Measurements from ENCODE around the gene EDIL3.

DNA sequence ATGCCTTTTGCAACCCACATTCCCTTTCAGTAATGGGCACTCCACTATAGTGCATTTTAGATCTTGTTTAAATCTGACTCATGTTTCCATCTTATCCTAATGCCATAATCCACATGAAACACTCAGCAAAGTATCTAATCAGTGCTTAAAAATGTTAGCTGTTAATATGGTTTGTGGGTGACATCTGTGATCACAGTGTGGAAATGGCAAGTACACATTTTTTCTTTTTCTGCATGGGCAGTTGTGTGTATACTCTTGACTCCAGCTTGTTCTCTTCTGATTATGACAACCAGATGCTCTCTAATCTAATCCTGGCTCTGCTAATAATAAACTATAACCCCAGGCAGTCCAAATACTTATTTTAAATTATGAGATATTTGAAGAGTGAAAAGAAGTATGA, 103.3 kb downstream of the EDIL3 start:
- TF ChIP-seq, protein P1, sequence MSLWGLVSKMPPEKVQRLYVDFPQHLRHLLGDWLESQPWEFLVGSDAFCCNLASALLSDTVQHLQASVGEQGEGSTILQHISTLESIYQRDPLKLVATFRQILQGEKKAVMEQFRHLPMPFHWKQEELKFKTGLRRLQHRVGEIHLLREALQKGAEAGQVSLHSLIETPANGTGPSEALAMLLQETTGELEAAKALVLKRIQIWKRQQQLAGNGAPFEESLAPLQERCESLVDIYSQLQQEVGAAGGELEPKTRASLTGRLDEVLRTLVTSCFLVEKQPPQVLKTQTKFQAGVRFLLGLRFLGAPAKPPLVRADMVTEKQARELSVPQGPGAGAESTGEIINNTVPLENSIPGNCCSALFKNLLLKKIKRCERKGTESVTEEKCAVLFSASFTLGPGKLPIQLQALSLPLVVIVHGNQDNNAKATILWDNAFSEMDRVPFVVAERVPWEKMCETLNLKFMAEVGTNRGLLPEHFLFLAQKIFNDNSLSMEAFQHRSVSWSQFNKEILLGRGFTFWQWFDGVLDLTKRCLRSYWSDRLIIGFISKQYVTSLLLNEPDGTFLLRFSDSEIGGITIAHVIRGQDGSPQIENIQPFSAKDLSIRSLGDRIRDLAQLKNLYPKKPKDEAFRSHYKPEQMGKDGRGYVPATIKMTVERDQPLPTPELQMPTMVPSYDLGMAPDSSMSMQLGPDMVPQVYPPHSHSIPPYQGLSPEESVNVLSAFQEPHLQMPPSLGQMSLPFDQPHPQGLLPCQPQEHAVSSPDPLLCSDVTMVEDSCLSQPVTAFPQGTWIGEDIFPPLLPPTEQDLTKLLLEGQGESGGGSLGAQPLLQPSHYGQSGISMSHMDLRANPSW (CRISPR knock-in tag; IDR thresholded peaks at IDR 0.05), result no peak
- no peak for TF ChIP-seq NR3C1 (CRISPR knock-in tag; IDR thresholded peaks at IDR 0.05)
- no peak for TF ChIP-seq MECOM (CRISPR knock-in tag; IDR thresholded peaks at IDR 0.05)
- no peak for TF ChIP-seq EZH2 (IDR thresholded peaks at IDR 0.05; ENCODE audit: borderline replicate concordance, low read depth, low read length)
- TF ChIP-seq GMEB1 (CRISPR knock-in tag; IDR thresholded peaks at IDR 0.05), result no peak
- TF ChIP-seq ZNF512 (tag; IDR thresholded peaks at IDR 0.05), result no peak
- no peak for TF ChIP-seq GABPB1 (CRISPR knock-in tag; IDR thresholded peaks at IDR 0.05)
- TF ChIP-seq NFIC (IDR thresholded peaks at IDR 0.05), result no peak
- no peak for TF ChIP-seq ATF1 (CRISPR knock-in tag; IDR thresholded peaks at IDR 0.05)
- TF ChIP-seq ATF1 (tag; IDR thresholded peaks at IDR 0.05), result no peak
- TF ChIP-seq FOXK2 (conservative IDR thresholded peaks at IDR 0.05 in 1 of 2, IDR thresholded peaks at IDR 0.05 in 1 of 2; ENCODE audit: low read depth in 2 of 2), result no peak
- no peak for TF ChIP-seq ZBTB26 (CRISPR knock-in tag; IDR thresholded peaks at IDR 0.05)
- TF ChIP-seq KAT8 (IDR thresholded peaks at IDR 0.05; ENCODE audit: low read depth), result no peak
- TF ChIP-seq, protein P2, sequence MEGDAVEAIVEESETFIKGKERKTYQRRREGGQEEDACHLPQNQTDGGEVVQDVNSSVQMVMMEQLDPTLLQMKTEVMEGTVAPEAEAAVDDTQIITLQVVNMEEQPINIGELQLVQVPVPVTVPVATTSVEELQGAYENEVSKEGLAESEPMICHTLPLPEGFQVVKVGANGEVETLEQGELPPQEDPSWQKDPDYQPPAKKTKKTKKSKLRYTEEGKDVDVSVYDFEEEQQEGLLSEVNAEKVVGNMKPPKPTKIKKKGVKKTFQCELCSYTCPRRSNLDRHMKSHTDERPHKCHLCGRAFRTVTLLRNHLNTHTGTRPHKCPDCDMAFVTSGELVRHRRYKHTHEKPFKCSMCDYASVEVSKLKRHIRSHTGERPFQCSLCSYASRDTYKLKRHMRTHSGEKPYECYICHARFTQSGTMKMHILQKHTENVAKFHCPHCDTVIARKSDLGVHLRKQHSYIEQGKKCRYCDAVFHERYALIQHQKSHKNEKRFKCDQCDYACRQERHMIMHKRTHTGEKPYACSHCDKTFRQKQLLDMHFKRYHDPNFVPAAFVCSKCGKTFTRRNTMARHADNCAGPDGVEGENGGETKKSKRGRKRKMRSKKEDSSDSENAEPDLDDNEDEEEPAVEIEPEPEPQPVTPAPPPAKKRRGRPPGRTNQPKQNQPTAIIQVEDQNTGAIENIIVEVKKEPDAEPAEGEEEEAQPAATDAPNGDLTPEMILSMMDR (IDR thresholded peaks at IDR 0.05 in 2 of 3, conservative IDR thresholded peaks at IDR 0.05 in 1 of 3; ENCODE audit: insufficient read depth in 2 of 3, low read depth in 1 of 3, low read length in 3 of 3), result no peak

Data from K562 (cell line).